ENCODE data around the gene MAP3K7. TPM values are rescaled to one million over a fixed set of nuclear protein-coding genes. Genes with fewer than 3 reads are reported as not detected.

Gene MAP3K7
- total and polyA plus RNA-seq, 2 donors (not counting 3 experiments of a cell fraction or from before 2014, with no cell fraction given) = 15.3 to 25.6 TPM

DNA sequence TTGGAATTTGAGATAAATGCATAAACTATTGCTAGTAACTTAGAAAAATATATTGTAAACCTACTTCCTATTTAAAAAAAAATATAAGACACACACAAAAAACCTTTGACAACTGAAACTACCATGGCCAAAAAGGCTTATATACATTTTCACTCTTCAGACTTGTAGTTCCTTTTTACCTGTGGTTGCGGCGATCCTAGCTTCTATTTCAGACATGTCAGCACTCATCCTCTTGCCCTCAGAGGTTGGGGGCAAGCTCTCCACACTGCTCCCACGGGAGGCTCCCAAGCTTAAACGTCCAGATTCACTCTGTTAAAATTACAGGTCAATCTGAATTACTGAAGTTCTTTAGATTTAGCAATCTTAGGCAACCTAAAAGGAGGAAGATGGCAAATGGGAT lies 39.8 kb downstream of the MAP3K7 start:
- H3K9ac ChIP-seq (replicated peaks; ENCODE audit: extremely low read depth, insufficient read depth, low read length) = no peak overlapping the region
- ChIA-PET POLR2A (no interaction called here), CTCF (no interaction called here)
- intact Hi-C loops (cut with micrococcal nuclease) = no loop called here
- BruUV-seq (replicated peaks) = no TSS peak
- peaks cover 2% of the 10 kb centered on the region for H3K9me1 ChIP-seq (replicated peaks; ENCODE audit: control insufficient read depth, extremely low read depth, insufficient read depth, low read length)
- dilution Hi-C loops (cut with MboI; ENCODE audit: extremely low pct_ligation_motif_present, low sequenced_read_pairs) = no loop called here
- H3K4me2 ChIP-seq (ENCODE audit: insufficient read depth, low read length) = no peak overlapping the region
- FAIRE-seq (no peak), DNase-seq (ENCODE audit: low read depth, low spot score) (no peak)
- H3K4me3 ChIP-seq (replicated peaks in 1 of 3; ENCODE audit: insufficient read depth in 1 of 3, low read depth in 1 of 3, low read length in 3 of 3) = no peak overlapping the region
- no peaks in the 10 kb centered on the region for H4K20me1 ChIP-seq (replicated peaks; ENCODE audit: control insufficient read depth, extremely low read depth, insufficient read depth, low read length)
- H3K27me3 ChIP-seq (ENCODE audit: control insufficient read depth in 2 of 2, insufficient read depth in 2 of 2, low read length in 2 of 2) = no peaks in the 10 kb centered on the region
- peaks cover 4% of the 10 kb centered on the region for H3K4me1 ChIP-seq (ENCODE audit: control insufficient read depth, extremely low read depth, insufficient read depth, low read length)
- TF ChIP-seq POLR2AphosphoS5 (IDR thresholded peaks at IDR 0.05; ENCODE audit: insufficient read depth, low read depth, low read length) (no peak), MYC (IDR thresholded peaks at IDR 0.05; ENCODE audit: low read depth, low read length) (no peak), GATA2 (IDR thresholded peaks at IDR 0.05; ENCODE audit: insufficient read depth, insufficient read length, low read depth, low read length) (no peak), FOS (IDR thresholded peaks at IDR 0.05; ENCODE audit: borderline replicate concordance, insufficient read depth, low read length) (no peak), JUN (IDR thresholded peaks at IDR 0.05; ENCODE audit: borderline replicate concordance, insufficient read depth, insufficient read length, low read depth) (no peak), EZH2 (IDR thresholded peaks at IDR 0.05; ENCODE audit: borderline replicate concordance, low read depth, low read length, severe bottlenecking) (no peak), POLR2A (IDR thresholded peaks at IDR 0.05; ENCODE audit: low read depth, low read length) (no peak)
- TF ChIP-seq, protein P1, sequence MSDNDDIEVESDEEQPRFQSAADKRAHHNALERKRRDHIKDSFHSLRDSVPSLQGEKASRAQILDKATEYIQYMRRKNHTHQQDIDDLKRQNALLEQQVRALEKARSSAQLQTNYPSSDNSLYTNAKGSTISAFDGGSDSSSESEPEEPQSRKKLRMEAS (IDR thresholded peaks at IDR 0.05; ENCODE audit: insufficient read depth, insufficient read length) = no peak
- TF ChIP-seq, protein P2, sequence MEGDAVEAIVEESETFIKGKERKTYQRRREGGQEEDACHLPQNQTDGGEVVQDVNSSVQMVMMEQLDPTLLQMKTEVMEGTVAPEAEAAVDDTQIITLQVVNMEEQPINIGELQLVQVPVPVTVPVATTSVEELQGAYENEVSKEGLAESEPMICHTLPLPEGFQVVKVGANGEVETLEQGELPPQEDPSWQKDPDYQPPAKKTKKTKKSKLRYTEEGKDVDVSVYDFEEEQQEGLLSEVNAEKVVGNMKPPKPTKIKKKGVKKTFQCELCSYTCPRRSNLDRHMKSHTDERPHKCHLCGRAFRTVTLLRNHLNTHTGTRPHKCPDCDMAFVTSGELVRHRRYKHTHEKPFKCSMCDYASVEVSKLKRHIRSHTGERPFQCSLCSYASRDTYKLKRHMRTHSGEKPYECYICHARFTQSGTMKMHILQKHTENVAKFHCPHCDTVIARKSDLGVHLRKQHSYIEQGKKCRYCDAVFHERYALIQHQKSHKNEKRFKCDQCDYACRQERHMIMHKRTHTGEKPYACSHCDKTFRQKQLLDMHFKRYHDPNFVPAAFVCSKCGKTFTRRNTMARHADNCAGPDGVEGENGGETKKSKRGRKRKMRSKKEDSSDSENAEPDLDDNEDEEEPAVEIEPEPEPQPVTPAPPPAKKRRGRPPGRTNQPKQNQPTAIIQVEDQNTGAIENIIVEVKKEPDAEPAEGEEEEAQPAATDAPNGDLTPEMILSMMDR (IDR thresholded peaks at IDR 0.05; ENCODE audit: extremely low read depth in 1 of 2, insufficient read depth in 1 of 2, low read depth in 1 of 2, low read length in 2 of 2) = no peak
- H3K9me3 ChIP-seq (replicated peaks; ENCODE audit: control insufficient read depth, insufficient read depth, low read length) = no peaks in the 10 kb centered on the region
- no peaks in the 10 kb centered on the region for H3K79me2 ChIP-seq (ENCODE audit: control insufficient read depth, insufficient read depth, low read length)
- no peak overlapping the region for H2AFZ ChIP-seq (ENCODE audit: low read depth, low read length)
- H3K27ac ChIP-seq (ENCODE audit: insufficient read depth, low read depth, low read length) = no peak overlapping the region
- H3K36me3 ChIP-seq (ENCODE audit: control insufficient read depth in 2 of 2, extremely low read depth in 1 of 2, insufficient read depth in 2 of 2, low read length in 2 of 2) = peaks cover 7% of the 10 kb centered on the region in 2 experiments

All from endothelial cell of umbilical vein (primary cell).